ENCODE measurements around the gene HSPA14. TPM values are rescaled to one million over a fixed set of nuclear protein-coding genes. Genes with fewer than 3 reads are reported as not detected.

Gene HSPA14
- total RNA-seq, 1 experiment from 2014 or later = 30.1 TPM

GRCh38 chr10:14873090-14873760 lies 35.1 kb downstream of the HSPA14 start (continued):
- TF ChIP-seq ZNF512 (CRISPR knock-in tag; IDR thresholded peaks at IDR 0.05; ENCODE audit: borderline replicate concordance) = no peak
- no peak for TF ChIP-seq ZNF396 (CRISPR knock-in tag; IDR thresholded peaks at IDR 0.05; ENCODE audit: borderline replicate concordance)
- TF ChIP-seq TEAD4 (CRISPR knock-in tag; IDR thresholded peaks at IDR 0.05) = no peak
- TF ChIP-seq ZNF121 (CRISPR knock-in tag; IDR thresholded peaks at IDR 0.05) = no peak
- no peak for TF ChIP-seq FOXP1 (CRISPR knock-in tag; IDR thresholded peaks at IDR 0.05; ENCODE audit: borderline replicate concordance)
- TF ChIP-seq ZBTB43 (CRISPR knock-in tag; IDR thresholded peaks at IDR 0.05) = no peak
- TF ChIP-seq FOXP4 (CRISPR knock-in tag; IDR thresholded peaks at IDR 0.05) = no peak

- ChIA-PET POLR2A (interaction anchor here (0.6 to 0.8 kb wide), 2 partner anchors 17 to 38 kb away, joined by 3 to 5 read pairs; partner anchors contain the start of genes CDNF, HSPA14 and MSANTD7), CTCF (no interaction called here)
- H3K27ac Mint-ChIP-seq = peak overlapping the region; percentile 86
- no peaks in the 10 kb centered on the region for H3K27me3 Mint-ChIP-seq (ENCODE audit: low read depth)
- TF ChIP-seq E2F1 (CRISPR knock-in tag; IDR thresholded peaks at IDR 0.05) = no peak
- TF ChIP-seq NR3C1 (CRISPR knock-in tag; conservative IDR thresholded peaks at IDR 0.05; ENCODE audit: low read depth) = no peak
- no peak for TF ChIP-seq FOXJ3 (CRISPR knock-in tag; IDR thresholded peaks at IDR 0.05; ENCODE audit: borderline replicate concordance)
- peaks cover 4% of the 10 kb centered on the region; the same call in 1 of the 2 replicates for H3K36me3 Mint-ChIP-seq
- peaks cover 29% of the 10 kb centered on the region for H3K4me1 Mint-ChIP-seq
- no peak for ATAC-seq
- H3K9me3 Mint-ChIP-seq = no peaks in the 10 kb centered on the region
- 0 out of 2 replicates have a peak overlapping the region, but pooled peaks have one; percentile 94 for H3K4me3 Mint-ChIP-seq
- DNase-seq (ENCODE audit: low spot score) = no peak
Observed at GRCh38 chr10:14875941-14876340, 37.8 kb downstream of the HSPA14 start.

- Mint-ChIP-seq H3K9me3 (no peaks in the 10 kb centered on the region), H3K27ac (peak overlapping the region; percentile 86), H3K36me3 (peaks cover under 1% of the 10 kb centered on the region), H3K4me1 (peaks cover 35% of the 10 kb centered on the region), H3K27me3 (ENCODE audit: low read depth) (no peaks in the 10 kb centered on the region), H3K4me3 (peak overlapping the region; percentile 94)
- POLR2A ChIA-PET = interaction anchor here (3.9 kb wide), 1 partner anchor 39 kb away, joined by 75 read pairs; the partner anchor contains the start of genes CDNF, HSPA14 and MSANTD7
- ATAC-seq (no peak), DNase-seq (ENCODE audit: low spot score) (no peak)
- no peak for TF ChIP-seq ZNF671 (CRISPR knock-in tag; IDR thresholded peaks at IDR 0.05)
- TF ChIP-seq ZNF416 (CRISPR knock-in tag; IDR thresholded peaks at IDR 0.05) = no peak
- TF ChIP-seq ETV6 (CRISPR knock-in tag; IDR thresholded peaks at IDR 0.05) = no peak
- no peak for TF ChIP-seq ZNF219 (CRISPR knock-in tag; IDR thresholded peaks at IDR 0.05; ENCODE audit: borderline replicate concordance)
- no peak for TF ChIP-seq CREB1 (CRISPR knock-in tag; IDR thresholded peaks at IDR 0.05)
- no peak for TF ChIP-seq ESRRA (CRISPR knock-in tag; IDR thresholded peaks at IDR 0.05; ENCODE audit: borderline replicate concordance)
- TF ChIP-seq ATF6 (CRISPR knock-in tag; IDR thresholded peaks at IDR 0.05) = no peak
- no peak for TF ChIP-seq FOXP1 (CRISPR knock-in tag; IDR thresholded peaks at IDR 0.05; ENCODE audit: borderline replicate concordance)
- no peak for TF ChIP-seq MXD4 (CRISPR knock-in tag; IDR thresholded peaks at IDR 0.05; ENCODE audit: borderline replicate concordance)
- TF ChIP-seq E2F1 (CRISPR knock-in tag; IDR thresholded peaks at IDR 0.05) = no peak
- TF ChIP-seq ZNF425 (CRISPR knock-in tag; conservative IDR thresholded peaks at IDR 0.05) = no peak
- TF ChIP-seq NR3C1 (CRISPR knock-in tag; conservative IDR thresholded peaks at IDR 0.05; ENCODE audit: low read depth) = no peak
- CTCF ChIA-PET = no interaction called here
Observed at GRCh38 chr10:14876764-14877163, 38.7 kb downstream of the HSPA14 start.

Data from WTC11 (cell line).